Astrocyte (in vitro differentiated cells and primary cell): ENCODE results near the gene LDAH. TPM values are rescaled to one million over a fixed set of nuclear protein-coding genes. Genes with fewer than 3 reads are reported as not detected.

Experiments used
- DNase-seq: peaks from one replicate; pipeline ENCODE4 v3.0.0-alpha.2; 2010; ENCODE audit warnings: low read depth
- FAIRE-seq: peaks from 2 replicates; lab custom pipeline; 2011; peaks lifted over from hg19 to GRCh38; lab: Jason Lieb, UNC
- H2AFZ ChIP-seq: 2 replicates; pipeline ENCODE4 v1.6.0; 2012; ENCODE audit warnings: low read depth, low read length, inconsistent platforms
- H3K27ac ChIP-seq: 2 replicates; pipeline ENCODE4 v1.5.1; 2011; ENCODE audit warnings: low read depth, low read length, inconsistent platforms
- H3K27me3 ChIP-seq: 2 replicates; pipeline ENCODE4 v1.6.0; 2011; ENCODE audit warnings: low read length, inconsistent platforms; ENCODE audit not compliant: insufficient read depth
- H3K36me3 ChIP-seq: 2 replicates; pipeline ENCODE4 v1.5.1; 2011; ENCODE audit warnings: low read length, inconsistent platforms; ENCODE audit not compliant: insufficient read depth
- H3K4me1 ChIP-seq: 2 replicates; pipeline ENCODE4 v1.5.1; 2011; ENCODE audit warnings: low read length, inconsistent platforms; ENCODE audit not compliant: insufficient read depth
- H3K4me2 ChIP-seq: 2 replicates; pipeline ENCODE4 v1.6.0; 2012; ENCODE audit warnings: low read length, inconsistent platforms
- H3K4me3 ChIP-seq: 2 replicates; pipeline ENCODE4 v1.5.1; 2011; ENCODE audit warnings: low read depth, mild to moderate bottlenecking, low read length, inconsistent platforms; ENCODE audit not compliant: insufficient read depth
- H3K79me2 ChIP-seq: 2 replicates; pipeline ENCODE4 v1.6.0; 2012; ENCODE audit warnings: mild to moderate bottlenecking, low read length, inconsistent platforms; ENCODE audit not compliant: insufficient read depth
- H3K9ac ChIP-seq: 2 replicates; pipeline ENCODE4 v1.6.0; 2012; ENCODE audit warnings: mild to moderate bottlenecking, low read length, inconsistent platforms
- H3K9me3 ChIP-seq: 2 replicates; pipeline ENCODE4 v1.5.1; 2012; ENCODE audit warnings: low read depth, mild to moderate bottlenecking, low read length, inconsistent platforms; ENCODE audit not compliant: insufficient read depth
- H4K20me1 ChIP-seq: 2 replicates; pipeline ENCODE4 v1.6.0; 2012; ENCODE audit warnings: low read length, inconsistent platforms; ENCODE audit not compliant: insufficient read depth
- H3K27ac Mint-ChIP-seq: one replicate; pipeline ENCODE4 v1.8.0; 2021; ENCODE audit warnings: mild to moderate bottlenecking, mixed read lengths; ENCODE audit not compliant: unreplicated experiment
- H3K27me3 Mint-ChIP-seq: one replicate; pipeline ENCODE4 v1.8.0; 2021; ENCODE audit warnings: low read depth, mixed read lengths; ENCODE audit not compliant: unreplicated experiment
- H3K36me3 Mint-ChIP-seq: one replicate; pipeline ENCODE4 v1.8.0; 2021; ENCODE audit warnings: low read depth, mixed read lengths; ENCODE audit not compliant: unreplicated experiment
- H3K4me1 Mint-ChIP-seq: one replicate; pipeline ENCODE4 v1.8.0; 2021; ENCODE audit warnings: low read depth, mixed read lengths; ENCODE audit not compliant: unreplicated experiment
- H3K4me3 Mint-ChIP-seq: one replicate; pipeline ENCODE4 v1.8.0; 2021; ENCODE audit warnings: mild to moderate bottlenecking, moderate library complexity, mixed read lengths; ENCODE audit not compliant: unreplicated experiment
- H3K9me3 Mint-ChIP-seq: one replicate; pipeline ENCODE4 v1.8.0; 2021; ENCODE audit warnings: mild to moderate bottlenecking, mixed read lengths; ENCODE audit not compliant: unreplicated experiment
- EZH2 ChIP-seq: IDR thresholded peaks from 2 replicates; pipeline ENCODE4 v1.6.1; 2012; ENCODE audit warnings: mild to moderate bottlenecking, low read length, inconsistent platforms; ENCODE audit not compliant: insufficient read depth
- total RNA-seq: library from RNA; stranded (reverse); gene quantifications from 2 replicates; pipeline ENCODE4 v1.2.1, GENCODE V29; 2021
- TF ChIP-seq, protein P1 (sequence below): IDR thresholded peaks from 2 replicates; pipeline ENCODE4 v1.5.1; 2011; ENCODE audit warnings: low read depth, mild to moderate bottlenecking, inconsistent platforms, low read length, moderate library complexity; ENCODE audit not compliant: insufficient read depth

The LDAH gene
- total RNA-seq, 1 donor from 2014 or later, result 19.3 TPM

DNA sequence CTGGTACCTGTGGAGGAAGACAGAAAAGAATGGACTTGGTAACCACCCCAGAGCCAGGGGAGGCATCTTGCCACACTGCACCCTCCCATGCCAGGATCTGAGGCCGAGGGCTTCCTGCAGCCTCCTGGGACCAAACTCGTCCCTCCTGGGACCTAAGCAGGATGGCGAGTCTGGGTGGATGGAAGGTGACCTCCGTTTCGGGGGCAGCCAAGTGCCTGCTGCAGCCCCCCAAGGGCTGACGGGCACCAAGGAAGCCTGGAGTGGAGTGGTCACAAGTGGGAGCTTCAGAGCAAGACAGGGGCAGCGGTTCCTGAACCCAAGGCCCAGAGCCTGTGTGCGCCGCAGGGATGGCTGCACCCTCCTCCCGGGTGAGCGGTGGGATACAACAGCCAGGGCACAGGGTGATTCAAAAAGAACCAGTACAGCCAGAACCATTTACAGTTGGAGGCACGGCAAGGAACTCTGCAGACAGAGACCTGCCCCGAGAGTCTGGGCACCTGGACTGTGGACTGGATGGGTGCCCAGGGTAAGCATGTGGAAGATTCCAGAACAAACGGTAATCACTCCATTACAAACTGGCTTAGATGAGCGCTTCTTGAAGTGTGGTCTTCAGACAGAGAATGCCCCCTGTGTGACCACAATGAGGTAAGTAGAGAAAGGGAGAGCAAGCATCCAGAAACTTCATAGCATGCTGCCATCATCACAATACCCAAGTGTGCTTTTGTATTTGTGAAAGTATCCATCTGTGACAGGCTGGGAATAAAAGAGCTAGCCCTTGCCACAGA, 184.1 kb downstream of the LDAH start:
- Histone ChIP-seq H3K27ac (no peak overlapping the region), H3K9ac (no peak overlapping the region), H3K9me3 (no peaks in the 10 kb centered on the region), H2AFZ (no peak overlapping the region), H3K4me1 (peaks cover 36% of the 10 kb centered on the region), H4K20me1 (peaks cover 19% of the 10 kb centered on the region), H3K4me3 (no peak overlapping the region), H3K36me3 (no peaks in the 10 kb centered on the region), H3K27me3 (no peaks in the 10 kb centered on the region), H3K4me2 (no peak overlapping the region), H3K79me2 (no peaks in the 10 kb centered on the region)
- H3K27me3 Mint-ChIP-seq, result no peaks in the 10 kb centered on the region
- no peak for FAIRE-seq
- H3K36me3 Mint-ChIP-seq, result peaks cover 4% of the 10 kb centered on the region
- H3K27ac Mint-ChIP-seq, result no peak overlapping the region
- no peaks in the 10 kb centered on the region for H3K9me3 Mint-ChIP-seq
- TF ChIP-seq EZH2, result no peak
- TF ChIP-seq, protein P1, sequence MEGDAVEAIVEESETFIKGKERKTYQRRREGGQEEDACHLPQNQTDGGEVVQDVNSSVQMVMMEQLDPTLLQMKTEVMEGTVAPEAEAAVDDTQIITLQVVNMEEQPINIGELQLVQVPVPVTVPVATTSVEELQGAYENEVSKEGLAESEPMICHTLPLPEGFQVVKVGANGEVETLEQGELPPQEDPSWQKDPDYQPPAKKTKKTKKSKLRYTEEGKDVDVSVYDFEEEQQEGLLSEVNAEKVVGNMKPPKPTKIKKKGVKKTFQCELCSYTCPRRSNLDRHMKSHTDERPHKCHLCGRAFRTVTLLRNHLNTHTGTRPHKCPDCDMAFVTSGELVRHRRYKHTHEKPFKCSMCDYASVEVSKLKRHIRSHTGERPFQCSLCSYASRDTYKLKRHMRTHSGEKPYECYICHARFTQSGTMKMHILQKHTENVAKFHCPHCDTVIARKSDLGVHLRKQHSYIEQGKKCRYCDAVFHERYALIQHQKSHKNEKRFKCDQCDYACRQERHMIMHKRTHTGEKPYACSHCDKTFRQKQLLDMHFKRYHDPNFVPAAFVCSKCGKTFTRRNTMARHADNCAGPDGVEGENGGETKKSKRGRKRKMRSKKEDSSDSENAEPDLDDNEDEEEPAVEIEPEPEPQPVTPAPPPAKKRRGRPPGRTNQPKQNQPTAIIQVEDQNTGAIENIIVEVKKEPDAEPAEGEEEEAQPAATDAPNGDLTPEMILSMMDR, result no peak
- no peak for DNase-seq
- H3K4me1 Mint-ChIP-seq, result peaks cover 27% of the 10 kb centered on the region
- no peak overlapping the region for H3K4me3 Mint-ChIP-seq

DNA sequence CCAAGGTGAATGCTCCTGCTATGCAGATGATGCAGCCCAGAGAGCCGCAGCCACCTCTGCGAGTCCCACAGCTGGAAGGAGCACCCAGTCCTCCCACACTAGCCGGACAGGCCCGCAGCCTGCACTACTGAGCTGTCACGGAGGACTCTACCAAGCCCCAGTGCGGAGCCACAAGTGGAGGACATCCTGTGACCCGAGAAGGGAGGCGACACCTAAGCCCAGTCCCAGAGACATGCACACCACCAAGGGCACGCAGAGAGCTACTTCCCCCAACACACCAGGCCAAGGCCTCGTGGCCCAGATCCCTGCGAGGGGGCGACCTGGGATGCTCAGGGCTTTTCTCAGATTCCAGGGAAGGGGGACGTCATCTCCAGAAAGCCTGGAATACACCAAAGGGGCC, 184.9 kb downstream of the LDAH start:
- Histone ChIP-seq H3K9me3 (no peaks in the 10 kb centered on the region), H3K36me3 (no peaks in the 10 kb centered on the region), H3K9ac (no peak overlapping the region), H3K27ac (no peak overlapping the region), H4K20me1 (peaks cover 19% of the 10 kb centered on the region), H3K4me3 (no peak overlapping the region), H3K4me1 (peaks cover 37% of the 10 kb centered on the region), H2AFZ (no peak overlapping the region), H3K27me3 (no peaks in the 10 kb centered on the region), H3K79me2 (no peaks in the 10 kb centered on the region), H3K4me2 (no peak overlapping the region)
- H3K4me3 Mint-ChIP-seq, result no peak overlapping the region
- H3K4me1 Mint-ChIP-seq, result peaks cover 27% of the 10 kb centered on the region
- FAIRE-seq, result no peak
- no peaks in the 10 kb centered on the region for H3K9me3 Mint-ChIP-seq
- H3K27ac Mint-ChIP-seq, result no peak overlapping the region
- no peak for DNase-seq
- TF ChIP-seq, protein P1, result no peak
- TF ChIP-seq EZH2, result no peak
- peaks cover 4% of the 10 kb centered on the region for H3K36me3 Mint-ChIP-seq
- H3K27me3 Mint-ChIP-seq, result no peaks in the 10 kb centered on the region

DNA sequence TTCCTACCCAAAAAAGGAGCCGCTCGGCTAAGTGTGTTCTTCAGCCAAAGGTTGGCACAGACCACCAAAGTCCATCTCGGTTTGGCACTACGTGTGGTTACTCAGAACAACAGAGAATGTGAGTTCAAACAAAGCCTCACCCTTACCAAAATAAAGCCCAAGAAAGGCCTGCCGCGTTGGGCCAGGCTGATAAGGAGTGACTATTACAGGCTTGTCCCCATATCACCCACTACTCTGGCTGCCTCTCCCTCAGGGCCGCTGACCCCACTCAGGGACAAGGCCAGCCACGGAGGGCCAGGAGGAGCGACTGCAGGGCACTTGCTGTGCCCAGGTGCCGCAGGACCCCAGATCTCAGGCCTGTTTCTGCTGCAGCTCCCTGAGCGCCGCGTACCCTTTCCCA, 185.8 kb downstream of the LDAH start:
- H4K20me1 ChIP-seq, result peaks cover 18% of the 10 kb centered on the region
- H3K4me1 ChIP-seq, result peaks cover 35% of the 10 kb centered on the region
- DNase-seq (no peak), FAIRE-seq (no peak)
- Mint-ChIP-seq H3K27ac (no peak overlapping the region), H3K4me1 (peaks cover 25% of the 10 kb centered on the region), H3K27me3 (no peaks in the 10 kb centered on the region), H3K36me3 (peaks cover 4% of the 10 kb centered on the region), H3K4me3 (no peak overlapping the region), H3K9me3 (no peaks in the 10 kb centered on the region)
- no peaks in the 10 kb centered on the region for H3K79me2 ChIP-seq
- no peak overlapping the region for H3K4me2 ChIP-seq
- no peak overlapping the region for H3K9ac ChIP-seq
- H3K27ac ChIP-seq, result no peak overlapping the region
- H3K27me3 ChIP-seq, result no peaks in the 10 kb centered on the region
- H2AFZ ChIP-seq, result no peak overlapping the region
- H3K9me3 ChIP-seq, result no peaks in the 10 kb centered on the region
- H3K4me3 ChIP-seq, result no peak overlapping the region
- TF ChIP-seq EZH2, result no peak
- TF ChIP-seq, protein P1, result no peak
- H3K36me3 ChIP-seq, result no peaks in the 10 kb centered on the region
